ENCODE results near the gene SEC14L1. TPM values are rescaled to one million over a fixed set of nuclear protein-coding genes. Genes with fewer than 3 reads are reported as not detected.

SEC14L1 gene
- total RNA-seq (13.5 TPM), polyA plus RNA-seq (28.7 TPM)
- long read RNA-seq, donor 1: 0 reads
- long read RNA-seq, donor 2: 0 reads
- long read RNA-seq, donor 3, full-length matches to known transcripts: 2 of 2 reads
- long read RNA-seq, donor 3, partial matches to known transcripts: 0 of 2 reads
- long read RNA-seq, donor 3, other reads (novel, unspliced or antisense): 0 of 2 reads
- long read RNA-seq, donor 4, full-length matches to known transcripts: 2 of 2 reads
- long read RNA-seq, donor 4, partial matches to known transcripts: 0 of 2 reads
- long read RNA-seq, donor 4, other reads (novel, unspliced or antisense): 0 of 2 reads
- long read RNA-seq, donor 5, full-length matches to known transcripts: 8 of 8 reads
- long read RNA-seq, donor 5, partial matches to known transcripts: 0 of 8 reads
- long read RNA-seq, donor 5, other reads (novel, unspliced or antisense): 0 of 8 reads
- long read RNA-seq, donor 6, full-length matches to known transcripts: 3 of 8 reads
- long read RNA-seq, donor 6, partial matches to known transcripts: 5 of 8 reads
- long read RNA-seq, donor 6, other reads (novel, unspliced or antisense): 0 of 8 reads
- long read RNA-seq, donor 7, full-length matches to known transcripts: 4 of 4 reads
- long read RNA-seq, donor 7, partial matches to known transcripts: 0 of 4 reads
- long read RNA-seq, donor 7, other reads (novel, unspliced or antisense): 0 of 4 reads
- long read RNA-seq, donor 8, full-length matches to known transcripts: 3 of 3 reads
- long read RNA-seq, donor 8, partial matches to known transcripts: 0 of 3 reads
- long read RNA-seq, donor 8, other reads (novel, unspliced or antisense): 0 of 3 reads
- long read RNA-seq, donor 9, full-length matches to known transcripts: 3 of 3 reads
- long read RNA-seq, donor 9, partial matches to known transcripts: 0 of 3 reads
- long read RNA-seq, donor 9, other reads (novel, unspliced or antisense): 0 of 3 reads
- long read RNA-seq, donor 10, full-length matches to known transcripts: 3 of 3 reads
- long read RNA-seq, donor 10, partial matches to known transcripts: 0 of 3 reads
- long read RNA-seq, donor 10, other reads (novel, unspliced or antisense): 0 of 3 reads

DNA sequence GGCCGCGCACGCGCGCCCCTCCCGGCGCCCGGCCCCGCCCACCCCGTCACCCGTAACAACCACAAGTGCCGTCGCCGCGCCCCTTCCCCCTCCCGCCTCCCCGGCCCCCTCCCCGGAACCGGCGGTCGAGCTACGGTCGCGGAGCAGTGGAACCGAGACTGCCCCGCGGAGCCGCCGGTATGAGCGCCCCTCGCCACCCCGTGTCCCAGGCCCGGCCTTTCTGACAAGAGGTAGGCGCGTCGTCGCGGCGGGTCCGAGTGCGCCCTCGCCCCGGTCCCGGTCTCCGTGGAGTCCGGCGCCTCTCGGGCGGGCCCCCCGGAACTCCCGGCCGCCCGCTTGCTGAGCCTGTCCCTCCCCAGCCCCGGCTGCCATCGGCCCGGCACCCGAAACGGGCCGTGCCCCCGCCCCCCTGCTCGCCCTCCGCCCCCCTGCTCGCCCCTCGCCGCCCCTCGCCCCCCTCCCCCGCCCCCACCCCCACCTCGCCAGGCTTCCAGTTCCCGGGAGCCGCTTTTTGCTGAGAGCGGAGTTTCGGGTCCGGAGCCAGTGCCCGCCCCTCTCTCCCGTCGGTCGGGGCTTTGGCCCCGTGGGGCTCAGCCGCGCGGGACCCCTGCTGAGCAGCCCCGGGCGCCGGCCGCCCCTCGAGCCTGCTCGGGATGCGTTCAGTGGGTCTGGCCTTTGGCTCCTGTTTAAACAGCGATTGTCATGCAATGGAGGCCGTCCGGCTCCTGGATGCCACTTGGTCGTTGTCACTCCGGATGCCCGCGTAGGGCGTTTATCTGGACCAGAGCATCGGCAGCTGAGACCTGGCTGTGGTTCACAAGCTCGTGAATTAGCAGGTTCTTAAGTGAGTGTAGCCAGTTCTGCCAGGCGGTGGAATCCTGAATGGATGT is at the start of gene SEC14L1:
SEC14L1 (plus strand) TSS at position 92 of the 890 bp plus-strand sequence. CDS start 2,628 bp downstream, outside the sequence.
- DNase-seq (ENCODE audit: low read depth in 6 of 9, low spot score in 9 of 9): peak in 4 of 9 donors; percentile 20 to 52 (median 30)
- 1% methylated on average over 92 of the region's 99 CpGs for WGBS
- peaks cover 13 to 38% of the 10 kb centered on the region in 2 donors for H3K4me1 ChIP-seq (ENCODE audit: control insufficient read depth in 2 of 2, insufficient read depth in 2 of 2, low read length in 2 of 2)

DNA sequence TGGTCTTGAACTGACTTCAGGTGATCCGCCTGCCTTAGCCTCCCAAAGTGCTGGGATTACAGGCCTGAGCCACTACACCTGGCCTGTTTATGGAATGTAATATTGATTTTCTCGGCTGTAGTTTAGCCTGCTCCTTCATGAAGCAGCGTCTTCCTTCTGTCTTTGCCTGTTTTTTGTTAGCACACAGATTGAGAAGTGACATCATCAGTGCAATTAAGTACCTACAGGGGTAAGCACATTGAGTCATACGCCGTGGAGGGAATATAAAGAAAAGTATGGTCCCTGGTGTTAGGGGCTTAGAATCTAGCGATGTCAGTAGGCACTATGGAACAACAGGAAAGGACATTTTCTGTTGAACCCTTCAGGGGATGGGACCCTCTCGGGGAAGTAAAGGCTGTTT is 48.7 kb upstream of the SEC14L1 start:
- H3K9me3 ChIP-seq (ENCODE audit: control insufficient read depth in 2 of 2, insufficient read depth in 1 of 2, low read length in 1 of 2): peaks cover 0 to 5% of the 10 kb centered on the region in 2 donors
- H3K4me3 ChIP-seq (ENCODE audit: low read length in 2 of 2): no peak overlapping the region
- no peak overlapping the region for H3K27ac ChIP-seq (ENCODE audit: low read depth in 1 of 2, low read length in 1 of 2)
- 98% methylated on average over 7 of the region's 7 CpGs for WGBS
- peaks cover 10 to 27% of the 10 kb centered on the region in 2 donors for H3K4me1 ChIP-seq (ENCODE audit: control insufficient read depth in 2 of 2, insufficient read depth in 2 of 2, low read length in 2 of 2)
- H3K27me3 ChIP-seq (ENCODE audit: control insufficient read depth in 2 of 2, insufficient read depth in 1 of 2, low read length in 1 of 2): no peaks in the 10 kb centered on the region
- DNase-seq (ENCODE audit: low read depth in 6 of 9, low spot score in 9 of 9): no peak
- H3K36me3 ChIP-seq (ENCODE audit: control insufficient read depth in 2 of 2, insufficient read depth in 2 of 2, low read length in 1 of 2): peaks cover 44 to 53% of the 10 kb centered on the region in 2 donors

More for the DNA sequence above, at the start of gene SEC14L1:
- Histone ChIP-seq H3K36me3 (ENCODE audit: control insufficient read depth in 2 of 2, insufficient read depth in 2 of 2, low read length in 1 of 2) (peaks cover 6 to 12% of the 10 kb centered on the region in 2 donors), H3K4me3 (ENCODE audit: low read length in 2 of 2) (peak within 1 kb of the TSS; percentile 66 to 97), H3K27me3 (ENCODE audit: control insufficient read depth in 2 of 2, insufficient read depth in 1 of 2, low read length in 1 of 2) (no peaks in the 10 kb centered on the region), H3K9me3 (ENCODE audit: control insufficient read depth in 2 of 2, insufficient read depth in 1 of 2, low read length in 1 of 2) (peaks cover 0 to 20% of the 10 kb centered on the region in 2 donors), H3K27ac (ENCODE audit: low read depth in 1 of 2, low read length in 1 of 2) (peak within 1 kb of the TSS; percentile 78 to 95)

- no peak for DNase-seq (ENCODE audit: low read depth in 6 of 9, low spot score in 9 of 9)
- WGBS: 99% methylated on average over 7 of the region's 7 CpGs
- Histone ChIP-seq H3K36me3 (ENCODE audit: control insufficient read depth in 2 of 2, insufficient read depth in 2 of 2, low read length in 1 of 2) (peaks cover 42 to 68% of the 10 kb centered on the region in 2 donors), H3K9me3 (ENCODE audit: control insufficient read depth in 2 of 2, insufficient read depth in 1 of 2, low read length in 1 of 2) (no peaks in the 10 kb centered on the region), H3K4me3 (ENCODE audit: low read length in 2 of 2) (no peak overlapping the region), H3K4me1 (ENCODE audit: control insufficient read depth in 2 of 2, insufficient read depth in 2 of 2, low read length in 2 of 2) (peaks cover 0 to 2% of the 10 kb centered on the region in 2 donors), H3K27ac (ENCODE audit: low read depth in 1 of 2, low read length in 1 of 2) (no peak overlapping the region), H3K27me3 (ENCODE audit: control insufficient read depth in 2 of 2, insufficient read depth in 1 of 2, low read length in 1 of 2) (no peaks in the 10 kb centered on the region)
Measured at GRCh38 chr17:77095461-77095860, 45.3 kb upstream of the SEC14L1 start.

DNA sequence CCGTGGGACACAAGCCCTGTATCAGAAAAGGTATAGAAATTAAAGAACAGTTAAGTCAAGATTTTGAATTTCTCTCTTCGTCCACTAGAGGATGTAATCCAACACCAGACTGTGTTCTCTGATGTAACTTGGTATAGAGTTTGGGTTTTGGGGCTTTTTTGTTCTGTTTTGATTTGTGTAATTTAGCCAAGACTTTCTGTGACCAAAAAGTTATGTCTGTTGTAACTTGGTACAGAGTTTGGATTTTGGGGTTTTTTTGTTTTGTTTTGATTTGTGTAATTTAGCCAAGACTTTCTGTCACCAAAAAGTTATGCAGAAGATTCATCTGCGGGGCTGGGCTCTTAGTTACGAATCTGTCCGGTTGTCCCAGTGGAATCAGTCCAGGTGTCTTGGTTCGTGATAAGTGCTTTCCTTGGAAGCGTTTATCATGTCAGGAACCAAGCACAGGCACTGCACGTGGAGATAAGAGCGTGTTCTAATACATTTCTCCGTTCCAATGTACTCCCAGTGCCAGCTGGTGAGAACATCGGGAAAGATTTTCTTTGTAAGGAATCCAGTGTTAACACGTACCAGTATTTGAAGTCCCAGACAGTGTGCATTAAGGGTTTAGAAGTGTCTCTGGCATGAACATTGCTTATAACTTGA is 44.1 kb upstream of the SEC14L1 start:
- Histone ChIP-seq H3K4me1 (ENCODE audit: control insufficient read depth in 2 of 2, insufficient read depth in 2 of 2, low read length in 2 of 2) (peaks cover 0 to 2% of the 10 kb centered on the region in 2 donors), H3K27me3 (ENCODE audit: control insufficient read depth in 2 of 2, insufficient read depth in 1 of 2, low read length in 1 of 2) (no peaks in the 10 kb centered on the region), H3K4me3 (ENCODE audit: low read length in 2 of 2) (no peak overlapping the region), H3K36me3 (ENCODE audit: control insufficient read depth in 2 of 2, insufficient read depth in 2 of 2, low read length in 1 of 2) (peaks cover 33 to 60% of the 10 kb centered on the region in 2 donors), H3K9me3 (ENCODE audit: control insufficient read depth in 2 of 2, insufficient read depth in 1 of 2, low read length in 1 of 2) (no peaks in the 10 kb centered on the region), H3K27ac (ENCODE audit: low read depth in 1 of 2, low read length in 1 of 2) (no peak overlapping the region)
- peak in 1 of 9 donors; percentile 50 for DNase-seq (ENCODE audit: low read depth in 6 of 9, low spot score in 9 of 9)
- 86% methylated on average over 12 of the region's 12 CpGs for WGBS

DNA sequence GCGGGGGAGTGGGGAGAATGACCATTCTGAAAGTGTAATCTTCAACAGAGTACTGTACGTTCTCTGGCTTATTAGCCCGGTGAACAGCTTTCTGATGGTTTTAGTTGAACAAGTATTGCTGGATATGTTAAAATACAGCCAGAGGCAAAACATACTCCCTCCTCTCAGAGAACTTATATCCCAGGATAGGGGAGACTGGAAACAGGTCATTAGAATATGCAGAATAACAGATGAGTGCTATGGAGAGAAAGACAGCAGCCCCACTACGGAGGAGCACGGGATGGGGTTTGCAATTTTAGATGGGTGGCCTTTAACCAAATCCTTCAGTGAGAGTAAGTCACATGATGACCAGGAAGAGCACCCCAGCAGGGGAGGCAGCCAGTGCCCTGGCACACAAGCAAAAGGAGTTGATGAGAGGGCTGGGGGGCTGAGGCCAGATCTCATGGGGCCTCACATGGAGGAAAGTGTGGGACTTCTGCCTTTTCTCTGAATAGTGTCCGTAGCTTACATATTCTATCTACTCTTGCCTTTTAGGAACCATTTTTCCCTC is 43.1 kb upstream of the SEC14L1 start:
- WGBS: 97% methylated on average over 6 of the region's 6 CpGs
- DNase-seq (ENCODE audit: low read depth in 6 of 9, low spot score in 9 of 9): no peak
- peaks cover 24 to 54% of the 10 kb centered on the region in 2 donors for H3K36me3 ChIP-seq (ENCODE audit: control insufficient read depth in 2 of 2, insufficient read depth in 2 of 2, low read length in 1 of 2)
- H3K27me3 ChIP-seq (ENCODE audit: control insufficient read depth in 2 of 2, insufficient read depth in 1 of 2, low read length in 1 of 2): no peaks in the 10 kb centered on the region
- peaks cover 0 to 2% of the 10 kb centered on the region in 2 donors for H3K4me1 ChIP-seq (ENCODE audit: control insufficient read depth in 2 of 2, insufficient read depth in 2 of 2, low read length in 2 of 2)
- no peak overlapping the region for H3K27ac ChIP-seq (ENCODE audit: low read depth in 1 of 2, low read length in 1 of 2)
- H3K4me3 ChIP-seq (ENCODE audit: low read length in 2 of 2): no peak overlapping the region
- no peaks in the 10 kb centered on the region for H3K9me3 ChIP-seq (ENCODE audit: control insufficient read depth in 2 of 2, insufficient read depth in 1 of 2, low read length in 1 of 2)

DNA sequence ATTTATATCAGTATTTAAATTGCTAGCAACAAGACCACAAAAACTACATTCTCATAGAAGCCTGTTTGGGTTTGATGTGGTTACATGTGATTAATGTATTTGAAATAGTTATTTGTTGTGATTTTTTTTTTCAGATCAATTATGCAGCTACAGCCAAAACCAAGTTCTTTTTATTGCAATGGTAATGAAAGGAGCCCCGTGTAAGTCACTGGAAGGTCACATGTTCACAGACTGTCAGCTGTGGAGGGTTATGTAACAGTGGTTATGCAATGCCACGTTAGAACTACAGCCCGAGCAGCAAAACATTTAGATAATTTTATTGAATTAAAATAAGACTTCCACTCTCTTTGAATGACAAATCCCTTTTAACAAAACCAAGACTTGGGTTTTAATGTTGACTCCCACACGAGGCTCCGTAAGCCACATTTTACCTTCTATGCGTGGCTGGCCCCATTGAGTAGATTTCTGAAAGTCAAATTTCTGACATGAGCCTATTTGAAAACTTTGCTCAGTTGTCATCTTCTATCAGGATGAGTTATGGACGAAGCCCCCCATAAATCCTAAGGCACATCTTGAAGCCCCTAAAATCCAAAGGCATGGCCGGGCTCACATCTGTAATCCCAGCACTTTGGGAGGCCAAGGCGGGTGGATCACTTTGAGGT is 41.8 kb upstream of the SEC14L1 start:
- Histone ChIP-seq H3K27me3 (ENCODE audit: control insufficient read depth in 2 of 2, insufficient read depth in 1 of 2, low read length in 1 of 2) (no peaks in the 10 kb centered on the region), H3K4me1 (ENCODE audit: control insufficient read depth in 2 of 2, insufficient read depth in 2 of 2, low read length in 2 of 2) (peaks cover 0 to 2% of the 10 kb centered on the region in 2 donors), H3K27ac (ENCODE audit: low read depth in 1 of 2, low read length in 1 of 2) (peak overlapping the region in 1 of 2 donors; percentile 26), H3K9me3 (ENCODE audit: control insufficient read depth in 2 of 2, insufficient read depth in 1 of 2, low read length in 1 of 2) (no peaks in the 10 kb centered on the region), H3K36me3 (ENCODE audit: control insufficient read depth in 2 of 2, insufficient read depth in 2 of 2, low read length in 1 of 2) (peaks cover 12 to 40% of the 10 kb centered on the region in 2 donors), H3K4me3 (ENCODE audit: low read length in 2 of 2) (no peak overlapping the region)
- no peak for DNase-seq (ENCODE audit: low read depth in 6 of 9, low spot score in 9 of 9)
- 73% methylated on average over 9 of the region's 9 CpGs for WGBS

- Histone ChIP-seq H3K27ac (ENCODE audit: low read depth in 1 of 2, low read length in 1 of 2) (no peak overlapping the region), H3K4me1 (ENCODE audit: control insufficient read depth in 2 of 2, insufficient read depth in 2 of 2, low read length in 2 of 2) (peaks cover 0 to 2% of the 10 kb centered on the region in 2 donors)
- peak in 1 of 9 donors; percentile 11 for DNase-seq (ENCODE audit: low read depth in 6 of 9, low spot score in 9 of 9)
Measured at GRCh38 chr17:77099997-77100396, 40.8 kb upstream of the SEC14L1 start.

More at GRCh38 chr17:77099997-77100396, 40.8 kb upstream of the SEC14L1 start:
- no peaks in the 10 kb centered on the region for H3K27me3 ChIP-seq (ENCODE audit: control insufficient read depth in 2 of 2, insufficient read depth in 1 of 2, low read length in 1 of 2)
- H3K4me3 ChIP-seq (ENCODE audit: low read length in 2 of 2): no peak overlapping the region
- WGBS: 97% methylated on average over 15 of the region's 15 CpGs
- H3K36me3 ChIP-seq (ENCODE audit: control insufficient read depth in 2 of 2, insufficient read depth in 2 of 2, low read length in 1 of 2): peaks cover 5 to 34% of the 10 kb centered on the region in 2 donors
- no peaks in the 10 kb centered on the region for H3K9me3 ChIP-seq (ENCODE audit: control insufficient read depth in 2 of 2, insufficient read depth in 1 of 2, low read length in 1 of 2)

Data from thymus (tissue), 14 donors.